Choroid plexus epithelial cell (primary cell): ENCODE data around the gene UBE3C.
A peak's percentile ranks its signal among the peaks of the same experiment; 100 is the strongest.
"Not testable (repeated sequence)": the region's sequence is repeated elsewhere in the genome, so short reads cannot be mapped to it uniquely, and the experiment has no call there.

Source experiments
- DNase-seq: peaks from one replicate; pipeline ENCODE4 v3.0.0-alpha.2; 2010; ENCODE audit warnings: low read depth
- H3K4me3 ChIP-seq: 2 replicates; pipeline ENCODE4 v1.5.1; 2011; ENCODE audit warnings: low read depth, mild to moderate bottlenecking, control low read depth, low read length, moderate library complexity
- TF ChIP-seq, protein P1 (sequence below): conservative IDR thresholded peaks from 2 replicates; pipeline ENCODE4 v1.5.1; 2011; ENCODE audit warnings: low read depth, mild to moderate bottlenecking, control low read depth, inconsistent platforms, low read length, moderate library complexity

Gene UBE3C

DNA sequence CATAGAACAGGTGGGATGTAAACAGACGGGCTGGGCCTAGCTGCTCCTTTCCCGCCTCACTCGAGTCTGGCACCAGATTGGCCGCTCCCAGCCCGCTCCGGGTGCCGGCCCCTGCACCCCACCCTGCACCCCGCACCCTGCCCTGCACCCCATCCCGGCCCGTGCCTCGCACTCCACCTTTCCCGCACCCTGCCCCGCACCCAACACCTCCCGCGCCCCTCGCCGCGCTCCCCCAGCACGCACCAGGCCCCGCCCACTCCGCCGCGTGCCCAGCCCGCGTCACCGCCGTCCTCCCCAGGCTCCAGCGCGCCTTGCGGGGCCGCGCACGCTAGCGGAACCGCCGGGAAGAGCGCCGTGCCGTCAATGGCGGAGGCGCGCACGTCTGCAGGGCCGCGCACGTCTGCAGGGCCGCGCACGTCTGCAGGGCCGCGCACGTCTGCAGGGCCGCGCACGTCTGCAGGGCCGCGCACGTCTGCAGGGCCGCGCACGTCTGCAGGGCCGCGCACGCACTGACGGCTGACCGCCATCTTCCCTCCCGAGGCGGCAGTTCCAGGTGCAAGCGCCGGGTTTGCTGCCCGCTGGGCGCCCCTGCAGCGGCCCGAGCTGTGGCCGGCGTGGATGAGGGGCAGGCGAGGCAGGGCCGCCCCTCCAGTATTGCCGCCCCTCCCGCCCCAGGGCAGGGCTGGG, at the start of gene UBE3C:
UBE3C (plus strand) TSS at position 503 of the 687 bp plus-strand sequence. CDS start 347 bp downstream, outside the sequence.
- DNase-seq, result peak; percentile 95
- TF ChIP-seq, protein P1, sequence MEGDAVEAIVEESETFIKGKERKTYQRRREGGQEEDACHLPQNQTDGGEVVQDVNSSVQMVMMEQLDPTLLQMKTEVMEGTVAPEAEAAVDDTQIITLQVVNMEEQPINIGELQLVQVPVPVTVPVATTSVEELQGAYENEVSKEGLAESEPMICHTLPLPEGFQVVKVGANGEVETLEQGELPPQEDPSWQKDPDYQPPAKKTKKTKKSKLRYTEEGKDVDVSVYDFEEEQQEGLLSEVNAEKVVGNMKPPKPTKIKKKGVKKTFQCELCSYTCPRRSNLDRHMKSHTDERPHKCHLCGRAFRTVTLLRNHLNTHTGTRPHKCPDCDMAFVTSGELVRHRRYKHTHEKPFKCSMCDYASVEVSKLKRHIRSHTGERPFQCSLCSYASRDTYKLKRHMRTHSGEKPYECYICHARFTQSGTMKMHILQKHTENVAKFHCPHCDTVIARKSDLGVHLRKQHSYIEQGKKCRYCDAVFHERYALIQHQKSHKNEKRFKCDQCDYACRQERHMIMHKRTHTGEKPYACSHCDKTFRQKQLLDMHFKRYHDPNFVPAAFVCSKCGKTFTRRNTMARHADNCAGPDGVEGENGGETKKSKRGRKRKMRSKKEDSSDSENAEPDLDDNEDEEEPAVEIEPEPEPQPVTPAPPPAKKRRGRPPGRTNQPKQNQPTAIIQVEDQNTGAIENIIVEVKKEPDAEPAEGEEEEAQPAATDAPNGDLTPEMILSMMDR, result no peak
- H3K4me3 ChIP-seq, result peak within 1 kb of the TSS; percentile 79

- TF ChIP-seq, protein P1, result no peak
- no peak overlapping the region for H3K4me3 ChIP-seq
- DNase-seq, result no peak
These were observed 49.6 kb upstream of the UBE3C start for GRCh38 chr7:157089100-157089610.

DNA sequence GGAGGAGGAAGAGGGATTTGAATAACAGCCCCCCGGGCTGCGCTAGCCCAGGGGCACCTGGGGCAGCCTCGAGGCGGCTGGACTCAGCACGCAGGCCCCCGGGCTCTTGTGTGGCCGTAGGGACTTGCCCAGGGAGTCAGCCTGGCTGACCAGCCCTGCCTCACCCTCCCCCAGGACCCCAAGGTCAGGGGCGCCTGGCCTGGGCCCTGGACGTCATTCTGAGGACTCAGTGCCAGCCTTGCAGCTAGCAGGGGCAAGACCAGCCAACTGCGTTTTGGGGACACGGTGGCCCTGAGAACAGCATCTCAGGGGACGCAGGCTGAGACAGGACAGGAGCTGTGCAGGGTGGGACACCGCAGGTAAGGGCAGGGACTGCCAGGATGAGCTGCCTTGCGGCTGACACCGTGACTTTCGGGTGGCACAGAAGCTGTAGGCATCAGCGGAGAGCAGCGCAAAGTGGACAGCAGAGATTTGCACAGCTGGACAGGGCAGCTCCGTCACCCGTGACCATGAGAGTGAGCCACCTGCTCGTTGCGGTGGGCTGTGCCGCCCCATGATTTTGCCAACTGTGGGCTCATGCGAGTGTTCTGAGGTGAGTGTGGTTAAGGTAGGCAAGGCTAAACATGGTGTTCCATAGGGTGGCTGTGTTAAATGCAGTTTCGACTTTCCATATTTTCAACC, 48.1 kb upstream of the UBE3C start:
- no peak overlapping the region for H3K4me3 ChIP-seq
- DNase-seq, result no peak
- TF ChIP-seq, protein P1, result no peak

- DNase-seq, result no peak
- H3K4me3 ChIP-seq, result no peak overlapping the region
- TF ChIP-seq, protein P1, result no peak
These were observed 42.3 kb upstream of the UBE3C start for GRCh38 chr7:157096286-157097055.

- TF ChIP-seq, protein P1, result no peak
- DNase-seq, result no peak
- no peak overlapping the region for H3K4me3 ChIP-seq
These were observed 41.7 kb upstream of the UBE3C start for GRCh38 chr7:157097056-157097329.

DNA sequence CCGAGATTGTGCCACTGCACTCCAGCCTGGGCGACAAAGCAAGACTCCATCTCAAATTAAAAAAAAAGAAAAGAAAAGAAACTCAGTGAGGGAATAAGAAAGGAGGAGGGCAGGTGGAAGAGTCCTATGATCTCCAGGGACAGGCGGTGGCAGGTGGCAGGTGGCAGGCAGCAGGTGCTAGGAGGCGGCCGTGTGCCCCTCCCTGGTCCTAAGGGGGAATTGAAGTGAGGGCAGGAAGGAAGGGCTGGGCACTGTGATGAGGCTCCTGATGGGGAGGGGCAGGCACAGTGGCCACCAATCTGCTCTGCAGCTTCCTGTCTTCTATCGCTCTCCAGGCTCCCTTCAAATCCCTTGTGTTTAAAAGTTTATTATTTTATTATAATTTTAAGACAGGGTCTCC, 41.2 kb upstream of the UBE3C start:
- no peak overlapping the region for H3K4me3 ChIP-seq
- no peak for DNase-seq
- TF ChIP-seq, protein P1, result no peak

DNA sequence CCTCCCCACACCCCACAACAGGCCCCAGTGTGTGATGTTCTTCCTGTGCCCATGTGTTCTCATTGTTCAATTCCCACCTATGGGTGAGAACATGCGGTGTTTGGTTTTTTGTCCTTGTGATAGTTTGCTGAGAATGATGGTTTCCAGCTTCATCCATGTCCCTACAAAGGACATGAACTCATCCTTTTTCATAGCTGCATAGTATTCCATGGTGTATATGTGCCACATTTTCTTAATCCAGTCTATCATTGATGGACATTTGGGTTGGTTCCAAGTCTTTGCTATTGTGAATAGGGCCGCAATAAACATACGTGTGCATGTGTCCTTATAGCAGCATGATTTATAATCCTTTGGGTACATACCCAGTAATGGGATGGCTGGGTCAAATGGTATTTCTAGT, 38.7 kb upstream of the UBE3C start:
- not testable (repeated sequence) for DNase-seq

DNA sequence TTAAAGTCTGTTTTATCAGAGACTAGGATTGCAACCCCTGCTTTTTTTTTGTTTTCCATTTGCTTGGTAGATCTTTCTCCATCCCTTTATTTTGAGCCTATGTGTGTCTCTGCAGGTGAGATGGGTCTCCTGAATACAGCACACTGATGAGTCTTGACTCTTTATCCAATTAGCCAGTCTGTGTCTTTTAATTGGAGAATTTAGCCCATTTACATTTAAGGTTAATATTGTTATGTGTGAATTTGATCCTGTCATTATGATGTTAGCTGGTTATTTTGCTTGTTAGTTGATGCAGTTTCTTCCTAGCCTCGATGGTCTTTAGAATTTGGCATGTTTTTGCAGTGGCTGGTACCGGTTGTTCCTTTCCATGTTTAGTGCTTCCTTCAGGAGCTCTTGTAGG, 35.1 kb upstream of the UBE3C start:
- not testable (repeated sequence) for H3K4me3 ChIP-seq, DNase-seq

More for the DNA sequence above, 38.7 kb upstream of the UBE3C start:
- not testable (repeated sequence) for H3K4me3 ChIP-seq
